ENCODE data around the gene RIPOR1.

RIPOR1 gene

GRCh38 chr16:67535201-67535600, 6.6 kb downstream of the RIPOR1 start:
- DNase-seq = no peak
- in situ Hi-C loops (cut with HindIII; ENCODE audit: low pct_ligation_motif_present, low pct_unique_long_range_greater_than_20kb, low sequenced_read_pairs) = no loop called here

GRCh38 chr16:67537270-67537635, 8.6 kb downstream of the RIPOR1 start:
- peak; percentile 58 for DNase-seq
- in situ Hi-C loops (cut with HindIII; ENCODE audit: low pct_ligation_motif_present, low pct_unique_long_range_greater_than_20kb, low sequenced_read_pairs) = no loop called here

- in situ Hi-C loops (cut with HindIII; ENCODE audit: low pct_ligation_motif_present, low pct_unique_long_range_greater_than_20kb, low sequenced_read_pairs) = no loop called here
- DNase-seq = no peak
These were observed 9.3 kb downstream of the RIPOR1 start for GRCh38 chr16:67537636-67538591.

GRCh38 chr16:67538666-67539101, 10.1 kb downstream of the RIPOR1 start:
- peak; percentile 25 for DNase-seq
- in situ Hi-C loops (cut with HindIII; ENCODE audit: low pct_ligation_motif_present, low pct_unique_long_range_greater_than_20kb, low sequenced_read_pairs) = no loop called here

GRCh38 chr16:67539271-67539670, 10.6 kb downstream of the RIPOR1 start:
- in situ Hi-C loops (cut with HindIII; ENCODE audit: low pct_ligation_motif_present, low pct_unique_long_range_greater_than_20kb, low sequenced_read_pairs) = no loop called here
- DNase-seq = no peak

GRCh38 chr16:67539691-67540635, 11.3 kb downstream of the RIPOR1 start:
- in situ Hi-C loops (cut with HindIII; ENCODE audit: low pct_ligation_motif_present, low pct_unique_long_range_greater_than_20kb, low sequenced_read_pairs) = no loop called here
- no peak for DNase-seq

GRCh38 chr16:67540756-67541155, 12.1 kb downstream of the RIPOR1 start:
- DNase-seq = no peak
- in situ Hi-C loops (cut with HindIII; ENCODE audit: low pct_ligation_motif_present, low pct_unique_long_range_greater_than_20kb, low sequenced_read_pairs) = no loop called here

- no peak for DNase-seq
- in situ Hi-C loops (cut with HindIII; ENCODE audit: low pct_ligation_motif_present, low pct_unique_long_range_greater_than_20kb, low sequenced_read_pairs) = no loop called here
These were observed 13.0 kb downstream of the RIPOR1 start for GRCh38 chr16:67541391-67542263.

- in situ Hi-C loops (cut with HindIII; ENCODE audit: low pct_ligation_motif_present, low pct_unique_long_range_greater_than_20kb, low sequenced_read_pairs) = no loop called here
- DNase-seq = peak; percentile 76
These were observed 13.8 kb downstream of the RIPOR1 start for GRCh38 chr16:67542464-67542863.

GRCh38 chr16:67543036-67543435, 14.4 kb downstream of the RIPOR1 start:
- no peak for DNase-seq
- in situ Hi-C loops (cut with HindIII; ENCODE audit: low pct_ligation_motif_present, low pct_unique_long_range_greater_than_20kb, low sequenced_read_pairs) = no loop called here

GRCh38 chr16:67543582-67543981, 15.0 kb downstream of the RIPOR1 start:
- in situ Hi-C loops (cut with HindIII; ENCODE audit: low pct_ligation_motif_present, low pct_unique_long_range_greater_than_20kb, low sequenced_read_pairs) = no loop called here

GRCh38 chr16:67544329-67544841, 15.8 kb downstream of the RIPOR1 start:
- in situ Hi-C loops (cut with HindIII; ENCODE audit: low pct_ligation_motif_present, low pct_unique_long_range_greater_than_20kb, low sequenced_read_pairs) = no loop called here
- DNase-seq = no peak

More at GRCh38 chr16:67543582-67543981, 15.0 kb downstream of the RIPOR1 start:
- DNase-seq = no peak

- no peak for DNase-seq
- in situ Hi-C loops (cut with HindIII; ENCODE audit: low pct_ligation_motif_present, low pct_unique_long_range_greater_than_20kb, low sequenced_read_pairs) = no loop called here
These were observed 16.4 kb downstream of the RIPOR1 start for GRCh38 chr16:67544844-67545664.

GRCh38 chr16:67545665-67546024, 17.0 kb downstream of the RIPOR1 start:
- in situ Hi-C loops (cut with HindIII; ENCODE audit: low pct_ligation_motif_present, low pct_unique_long_range_greater_than_20kb, low sequenced_read_pairs) = no loop called here

GRCh38 chr16:67546091-67546501, 17.5 kb downstream of the RIPOR1 start:
- in situ Hi-C loops (cut with HindIII; ENCODE audit: low pct_ligation_motif_present, low pct_unique_long_range_greater_than_20kb, low sequenced_read_pairs) = no loop called here

More at GRCh38 chr16:67545665-67546024, 17.0 kb downstream of the RIPOR1 start:
- no peak for DNase-seq

GRCh38 chr16:67546761-67547422, 18.3 kb downstream of the RIPOR1 start:
- DNase-seq = peak; percentile 76
- in situ Hi-C loops (cut with HindIII; ENCODE audit: low pct_ligation_motif_present, low pct_unique_long_range_greater_than_20kb, low sequenced_read_pairs) = no loop called here

More at GRCh38 chr16:67546091-67546501, 17.5 kb downstream of the RIPOR1 start:
- no peak for DNase-seq

Measured in ACHN (cell line).